ENCODE measurements around the gene RIMBP2.

DNA sequence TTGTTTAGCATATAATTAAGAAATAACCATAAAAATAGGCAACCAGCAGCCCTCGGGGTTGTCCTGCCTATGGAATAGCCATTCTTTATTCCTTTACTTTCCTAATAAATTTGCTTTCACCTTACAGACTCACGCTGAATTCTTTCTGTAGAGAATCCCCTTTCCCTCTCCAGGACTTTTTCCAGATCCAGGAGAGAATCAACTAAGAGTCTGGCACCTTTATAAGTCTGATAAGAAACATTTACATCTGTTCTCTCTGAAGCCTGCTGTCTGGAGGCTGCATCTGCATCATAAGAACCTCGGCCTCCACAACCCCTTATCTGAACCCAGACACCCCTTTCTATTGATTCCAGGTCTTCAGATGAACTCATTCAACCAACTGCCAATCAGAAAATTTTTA is 32.3 kb downstream of the RIMBP2 start:
- TF ChIP-seq, protein P1, sequence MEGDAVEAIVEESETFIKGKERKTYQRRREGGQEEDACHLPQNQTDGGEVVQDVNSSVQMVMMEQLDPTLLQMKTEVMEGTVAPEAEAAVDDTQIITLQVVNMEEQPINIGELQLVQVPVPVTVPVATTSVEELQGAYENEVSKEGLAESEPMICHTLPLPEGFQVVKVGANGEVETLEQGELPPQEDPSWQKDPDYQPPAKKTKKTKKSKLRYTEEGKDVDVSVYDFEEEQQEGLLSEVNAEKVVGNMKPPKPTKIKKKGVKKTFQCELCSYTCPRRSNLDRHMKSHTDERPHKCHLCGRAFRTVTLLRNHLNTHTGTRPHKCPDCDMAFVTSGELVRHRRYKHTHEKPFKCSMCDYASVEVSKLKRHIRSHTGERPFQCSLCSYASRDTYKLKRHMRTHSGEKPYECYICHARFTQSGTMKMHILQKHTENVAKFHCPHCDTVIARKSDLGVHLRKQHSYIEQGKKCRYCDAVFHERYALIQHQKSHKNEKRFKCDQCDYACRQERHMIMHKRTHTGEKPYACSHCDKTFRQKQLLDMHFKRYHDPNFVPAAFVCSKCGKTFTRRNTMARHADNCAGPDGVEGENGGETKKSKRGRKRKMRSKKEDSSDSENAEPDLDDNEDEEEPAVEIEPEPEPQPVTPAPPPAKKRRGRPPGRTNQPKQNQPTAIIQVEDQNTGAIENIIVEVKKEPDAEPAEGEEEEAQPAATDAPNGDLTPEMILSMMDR (IDR thresholded peaks at IDR 0.05; ENCODE audit: low read depth, low read length), result no peak
- TF ChIP-seq EZH2phosphoT487 (IDR thresholded peaks at IDR 0.05; ENCODE audit: low read depth), result no peak

All from OCI-LY3 (cell line).